ENCODE measurements around the gene PSPN. TPM values are rescaled to one million over a fixed set of nuclear protein-coding genes. Genes with fewer than 3 reads are reported as not detected.
A peak's percentile ranks its signal among the peaks of the same experiment; 100 is the strongest.

PSPN gene
- total and polyA plus RNA-seq, 9 of the 15 experiments (the other 6 are each of a cell fraction or from before 2014, with no cell fraction given), result 0.21 to 1.1 (median 0.58) TPM

- no peak for TF ChIP-seq HMBOX1 (IDR thresholded peaks at IDR 0.05)
- no peak for TF ChIP-seq CBFA2T2 (conservative IDR thresholded peaks at IDR 0.05)
- TF ChIP-seq, protein P1, sequence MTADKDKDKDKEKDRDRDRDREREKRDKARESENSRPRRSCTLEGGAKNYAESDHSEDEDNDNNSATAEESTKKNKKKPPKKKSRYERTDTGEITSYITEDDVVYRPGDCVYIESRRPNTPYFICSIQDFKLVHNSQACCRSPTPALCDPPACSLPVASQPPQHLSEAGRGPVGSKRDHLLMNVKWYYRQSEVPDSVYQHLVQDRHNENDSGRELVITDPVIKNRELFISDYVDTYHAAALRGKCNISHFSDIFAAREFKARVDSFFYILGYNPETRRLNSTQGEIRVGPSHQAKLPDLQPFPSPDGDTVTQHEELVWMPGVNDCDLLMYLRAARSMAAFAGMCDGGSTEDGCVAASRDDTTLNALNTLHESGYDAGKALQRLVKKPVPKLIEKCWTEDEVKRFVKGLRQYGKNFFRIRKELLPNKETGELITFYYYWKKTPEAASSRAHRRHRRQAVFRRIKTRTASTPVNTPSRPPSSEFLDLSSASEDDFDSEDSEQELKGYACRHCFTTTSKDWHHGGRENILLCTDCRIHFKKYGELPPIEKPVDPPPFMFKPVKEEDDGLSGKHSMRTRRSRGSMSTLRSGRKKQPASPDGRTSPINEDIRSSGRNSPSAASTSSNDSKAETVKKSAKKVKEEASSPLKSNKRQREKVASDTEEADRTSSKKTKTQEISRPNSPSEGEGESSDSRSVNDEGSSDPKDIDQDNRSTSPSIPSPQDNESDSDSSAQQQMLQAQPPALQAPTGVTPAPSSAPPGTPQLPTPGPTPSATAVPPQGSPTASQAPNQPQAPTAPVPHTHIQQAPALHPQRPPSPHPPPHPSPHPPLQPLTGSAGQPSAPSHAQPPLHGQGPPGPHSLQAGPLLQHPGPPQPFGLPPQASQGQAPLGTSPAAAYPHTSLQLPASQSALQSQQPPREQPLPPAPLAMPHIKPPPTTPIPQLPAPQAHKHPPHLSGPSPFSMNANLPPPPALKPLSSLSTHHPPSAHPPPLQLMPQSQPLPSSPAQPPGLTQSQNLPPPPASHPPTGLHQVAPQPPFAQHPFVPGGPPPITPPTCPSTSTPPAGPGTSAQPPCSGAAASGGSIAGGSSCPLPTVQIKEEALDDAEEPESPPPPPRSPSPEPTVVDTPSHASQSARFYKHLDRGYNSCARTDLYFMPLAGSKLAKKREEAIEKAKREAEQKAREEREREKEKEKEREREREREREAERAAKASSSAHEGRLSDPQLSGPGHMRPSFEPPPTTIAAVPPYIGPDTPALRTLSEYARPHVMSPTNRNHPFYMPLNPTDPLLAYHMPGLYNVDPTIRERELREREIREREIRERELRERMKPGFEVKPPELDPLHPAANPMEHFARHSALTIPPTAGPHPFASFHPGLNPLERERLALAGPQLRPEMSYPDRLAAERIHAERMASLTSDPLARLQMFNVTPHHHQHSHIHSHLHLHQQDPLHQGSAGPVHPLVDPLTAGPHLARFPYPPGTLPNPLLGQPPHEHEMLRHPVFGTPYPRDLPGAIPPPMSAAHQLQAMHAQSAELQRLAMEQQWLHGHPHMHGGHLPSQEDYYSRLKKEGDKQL (CRISPR knock-in tag; IDR thresholded peaks at IDR 0.05; ENCODE audit: borderline replicate concordance), result no peak
- TF ChIP-seq ELF4 (CRISPR knock-in tag; IDR thresholded peaks at IDR 0.05), result no peak
- peak; percentile 69 for TF ChIP-seq POLR2G (IDR thresholded peaks at IDR 0.05; ENCODE audit: low read depth, low read length)
- no peak for TF ChIP-seq ZNF696 (CRISPR knock-in tag; conservative IDR thresholded peaks at IDR 0.05)
- no peak for TF ChIP-seq CCNT2 (IDR thresholded peaks at IDR 0.05; ENCODE audit: borderline replicate concordance, extremely low read depth, insufficient read length, low read depth, low read length)
- no peak for TF ChIP-seq BCL6 (CRISPR knock-in tag; IDR thresholded peaks at IDR 0.05)
- TF ChIP-seq SMAD3 (CRISPR knock-in tag; conservative IDR thresholded peaks at IDR 0.05), result no peak
- TF ChIP-seq DIDO1 (tag; IDR thresholded peaks at IDR 0.05; ENCODE audit: low read depth), result no peak
- TF ChIP-seq, protein P2, sequence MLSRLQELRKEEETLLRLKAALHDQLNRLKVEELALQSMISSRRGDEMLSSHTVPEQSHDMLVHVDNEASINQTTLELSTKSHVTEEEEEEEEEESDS (CRISPR knock-in tag; IDR thresholded peaks at IDR 0.05), result no peak
- no peak for TF ChIP-seq BACH1 (tag; IDR thresholded peaks at IDR 0.05)
- TF ChIP-seq DACH1 (IDR thresholded peaks at IDR 0.05; ENCODE audit: partially characterized antibody), result peak; percentile 23
- no peak for TF ChIP-seq KLF10 (CRISPR knock-in tag; IDR thresholded peaks at IDR 0.05)
- TF ChIP-seq ERF (CRISPR knock-in tag; IDR thresholded peaks at IDR 0.05), result 0 out of 2 replicates have a peak, but pooled peaks have one; percentile 71
- TF ChIP-seq VEZF1 (CRISPR knock-in tag; IDR thresholded peaks at IDR 0.05), result peak; percentile 27; the same call in 1 of the 2 replicates
- TF ChIP-seq FOXA3 (CRISPR knock-in tag; conservative IDR thresholded peaks at IDR 0.05 in 1 of 2, IDR thresholded peaks at IDR 0.05 in 1 of 2), result no peak
- no peak for TF ChIP-seq MAFK (IDR thresholded peaks at IDR 0.05; ENCODE audit: low read length)
- TF ChIP-seq GABPB1 (CRISPR knock-in tag; IDR thresholded peaks at IDR 0.05), result no peak
Observed at GRCh38 chr19:6412447-6413091, 36.8 kb upstream of the PSPN start (continued).
